IgD-negative memory B cell (primary cell): ENCODE data around the gene VWF. TPM values are rescaled to one million over a fixed set of nuclear protein-coding genes. Genes with fewer than 3 reads are reported as not detected.
"Not testable (repeated sequence)": the region's sequence is repeated elsewhere in the genome, so short reads cannot be mapped to it uniquely, and the experiment has no call there.

Source experiments
- H3K27ac Mint-ChIP-seq, 3 donors: one replicate each; pipeline ENCODE4 v1.8.0; 2020 to 2022; ENCODE audit warnings: mild to moderate bottlenecking in 3 of 3, mixed read lengths in 3 of 3, moderate library complexity in 1 of 3
- H3K27me3 Mint-ChIP-seq: one replicate; pipeline ENCODE4 v1.8.0; 2021; ENCODE audit warnings: mixed read lengths
- H3K36me3 Mint-ChIP-seq: one replicate; pipeline ENCODE4 v1.8.0; 2020; ENCODE audit warnings: mild to moderate bottlenecking, mixed read lengths
- H3K4me1 Mint-ChIP-seq, 3 donors: one replicate each; pipeline ENCODE4 v1.8.0; 2020 to 2022; ENCODE audit warnings: mixed read lengths in 3 of 3, mild to moderate bottlenecking in 1 of 3
- H3K4me3 Mint-ChIP-seq, 4 donors: one replicate each; pipeline ENCODE4 v1.8.0; 2020 to 2022; ENCODE audit warnings: mild to moderate bottlenecking in 4 of 4, mixed read lengths in 4 of 4, moderate library complexity in 3 of 4
- H3K9me3 Mint-ChIP-seq, 3 donors: one replicate each; pipeline ENCODE4 v1.8.0; 2020 to 2021; ENCODE audit warnings: mixed read lengths in 3 of 3, mild to moderate bottlenecking in 1 of 3
- polyA plus RNA-seq: library from polyadenylated mRNA; unstranded; fragments of 300-500 nt; fragmentation: Illumina TruSeq; gene quantifications from one replicate; pipeline ENCODE4 v1.2.3, GENCODE V29; 2021

VWF gene
- polyA plus RNA-seq, 1 donor from 2014 or later: 0.11 TPM

GRCh38 chr12:6157482-6157881 is 33.0 kb upstream of the VWF start:
- Mint-ChIP-seq H3K4me3 (no peak overlapping the region), H3K9me3 (no peaks in the 10 kb centered on the region), H3K27me3 (peaks cover 12% of the 10 kb centered on the region), H3K4me1 (no peaks in the 10 kb centered on the region), H3K27ac (no peak overlapping the region), H3K36me3 (peaks cover 2% of the 10 kb centered on the region)

- Mint-ChIP-seq H3K9me3 (no peaks in the 10 kb centered on the region), H3K4me3 (no peak overlapping the region), H3K27ac (no peak overlapping the region), H3K4me1 (no peaks in the 10 kb centered on the region), H3K36me3 (peaks cover 2% of the 10 kb centered on the region), H3K27me3 (peaks cover 10% of the 10 kb centered on the region)
These were observed 30.4 kb upstream of the VWF start for GRCh38 chr12:6154730-6155459.

GRCh38 chr12:6148722-6149121 is 24.3 kb upstream of the VWF start:
- H3K36me3 Mint-ChIP-seq, H3K27me3 Mint-ChIP-seq, H3K4me1 Mint-ChIP-seq, H3K4me3 Mint-ChIP-seq, H3K9me3 Mint-ChIP-seq, H3K27ac Mint-ChIP-seq: not testable (repeated sequence)

- Mint-ChIP-seq H3K36me3 (no peaks in the 10 kb centered on the region), H3K4me3 (no peak overlapping the region), H3K9me3 (no peaks in the 10 kb centered on the region), H3K27me3 (peaks cover 9% of the 10 kb centered on the region), H3K4me1 (peaks cover 0 to 3% (median 3%) of the 10 kb centered on the region in 3 donors), H3K27ac (no peak overlapping the region)
These were observed 23.6 kb upstream of the VWF start for GRCh38 chr12:6148061-6148460.

DNA sequence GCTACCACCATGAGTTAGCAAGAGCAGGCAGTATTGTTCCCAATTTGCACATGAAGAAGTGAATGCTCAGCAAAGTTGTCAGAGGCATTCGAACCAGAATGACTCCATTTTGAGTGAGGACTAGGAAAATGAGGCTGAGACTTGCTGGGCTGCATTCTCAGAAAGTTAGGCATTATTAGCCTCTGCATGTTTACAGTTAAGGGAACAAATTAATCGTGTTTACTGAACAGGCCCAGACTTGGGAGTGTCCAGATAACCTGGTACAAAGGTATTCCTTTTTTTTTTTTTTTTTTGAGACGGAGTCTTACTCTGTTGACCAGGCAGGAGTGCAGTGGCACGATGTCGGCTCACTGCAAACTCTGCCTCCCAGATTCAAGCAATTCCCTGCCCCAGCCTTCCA is 22.5 kb upstream of the VWF start:
- H3K36me3 Mint-ChIP-seq: peaks cover 1% of the 10 kb centered on the region
- H3K9me3 Mint-ChIP-seq: peaks cover 0 to 2% (median 0%) of the 10 kb centered on the region in 3 donors
- no peak overlapping the region for H3K4me3 Mint-ChIP-seq
- peaks cover 0 to 5% (median 5%) of the 10 kb centered on the region in 3 donors for H3K4me1 Mint-ChIP-seq
- peaks cover 10% of the 10 kb centered on the region for H3K27me3 Mint-ChIP-seq
- no peak overlapping the region for H3K27ac Mint-ChIP-seq

DNA sequence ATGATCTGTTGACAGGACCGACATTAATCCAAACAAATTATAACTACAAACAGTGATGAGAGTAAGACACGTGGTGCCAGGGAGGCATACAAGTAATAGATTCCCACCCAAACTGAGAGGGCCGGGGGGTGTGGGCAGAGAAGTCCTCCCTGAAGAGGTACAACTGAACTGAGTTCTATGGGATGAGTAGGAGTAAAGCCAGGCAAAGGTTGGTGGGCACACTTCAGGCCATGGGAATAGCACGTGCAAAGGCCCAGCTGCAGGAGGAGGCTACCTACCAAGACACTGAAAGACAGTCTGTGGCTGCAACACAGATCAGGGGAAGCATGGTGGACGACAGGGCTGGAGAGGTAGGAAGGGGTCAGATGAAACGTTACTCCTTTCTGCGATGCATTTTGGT is 22.0 kb upstream of the VWF start:
- H3K9me3 Mint-ChIP-seq: peaks cover 0 to 2% (median 0%) of the 10 kb centered on the region in 3 donors
- H3K27ac Mint-ChIP-seq: no peak overlapping the region
- H3K4me1 Mint-ChIP-seq: peaks cover 0 to 8% (median 7%) of the 10 kb centered on the region in 3 donors
- no peak overlapping the region for H3K4me3 Mint-ChIP-seq
- H3K36me3 Mint-ChIP-seq: peaks cover 1% of the 10 kb centered on the region
- H3K27me3 Mint-ChIP-seq: peaks cover 8% of the 10 kb centered on the region

GRCh38 chr12:6145564-6145963 is 21.1 kb upstream of the VWF start:
- Mint-ChIP-seq H3K4me3 (no peak overlapping the region), H3K27ac (no peak overlapping the region), H3K9me3 (peaks cover 0 to 2% (median 0%) of the 10 kb centered on the region in 3 donors), H3K27me3 (peaks cover 7% of the 10 kb centered on the region), H3K36me3 (peaks cover 4% of the 10 kb centered on the region), H3K4me1 (peaks cover 8 to 18% (median 16%) of the 10 kb centered on the region in 3 donors)

DNA sequence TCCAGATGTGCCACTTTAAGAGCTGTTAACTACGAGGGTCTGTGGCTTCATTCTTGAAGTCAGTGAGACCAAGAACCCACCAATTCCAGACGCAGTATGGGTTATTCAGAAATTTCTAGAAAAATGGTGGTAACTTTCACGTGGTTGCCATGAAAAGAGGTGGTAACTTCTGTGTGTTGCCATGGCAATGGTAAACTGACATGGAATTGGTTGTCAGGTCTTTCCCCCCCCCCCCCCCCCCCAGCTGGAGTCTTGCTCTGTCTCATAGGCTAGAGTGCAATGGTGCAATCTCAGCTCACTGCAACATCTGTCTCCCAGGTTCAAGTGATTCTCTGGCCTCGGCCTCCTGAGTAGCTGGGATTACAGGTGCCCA is 18.8 kb upstream of the VWF start:
- peaks cover 6% of the 10 kb centered on the region for H3K27me3 Mint-ChIP-seq
- H3K4me3 Mint-ChIP-seq: no peak overlapping the region
- no peak overlapping the region for H3K27ac Mint-ChIP-seq
- H3K4me1 Mint-ChIP-seq: peaks cover 14 to 23% (median 20%) of the 10 kb centered on the region in 3 donors
- peaks cover 0 to 2% (median 0%) of the 10 kb centered on the region in 3 donors for H3K9me3 Mint-ChIP-seq
- peaks cover 5% of the 10 kb centered on the region for H3K36me3 Mint-ChIP-seq

- not testable (repeated sequence) for H3K36me3 Mint-ChIP-seq, H3K9me3 Mint-ChIP-seq, H3K27ac Mint-ChIP-seq, H3K27me3 Mint-ChIP-seq
- H3K4me3 Mint-ChIP-seq: peak overlapping the region in 1 of 4 donors; percentile 72
- H3K4me1 Mint-ChIP-seq: peaks cover 14 to 23% (median 20%) of the 10 kb centered on the region in 3 donors
These were observed 18.2 kb upstream of the VWF start for GRCh38 chr12:6142368-6143302.

GRCh38 chr12:6141731-6142367 is 17.4 kb upstream of the VWF start:
- H3K36me3 Mint-ChIP-seq, H3K9me3 Mint-ChIP-seq, H3K27me3 Mint-ChIP-seq: not testable (repeated sequence)
- peaks cover 14 to 23% (median 20%) of the 10 kb centered on the region in 3 donors for H3K4me1 Mint-ChIP-seq
- H3K27ac Mint-ChIP-seq: peak overlapping the region in 1 of 3 donors; percentile 23
- H3K4me3 Mint-ChIP-seq: peak overlapping the region in 1 of 4 donors; percentile 65

DNA sequence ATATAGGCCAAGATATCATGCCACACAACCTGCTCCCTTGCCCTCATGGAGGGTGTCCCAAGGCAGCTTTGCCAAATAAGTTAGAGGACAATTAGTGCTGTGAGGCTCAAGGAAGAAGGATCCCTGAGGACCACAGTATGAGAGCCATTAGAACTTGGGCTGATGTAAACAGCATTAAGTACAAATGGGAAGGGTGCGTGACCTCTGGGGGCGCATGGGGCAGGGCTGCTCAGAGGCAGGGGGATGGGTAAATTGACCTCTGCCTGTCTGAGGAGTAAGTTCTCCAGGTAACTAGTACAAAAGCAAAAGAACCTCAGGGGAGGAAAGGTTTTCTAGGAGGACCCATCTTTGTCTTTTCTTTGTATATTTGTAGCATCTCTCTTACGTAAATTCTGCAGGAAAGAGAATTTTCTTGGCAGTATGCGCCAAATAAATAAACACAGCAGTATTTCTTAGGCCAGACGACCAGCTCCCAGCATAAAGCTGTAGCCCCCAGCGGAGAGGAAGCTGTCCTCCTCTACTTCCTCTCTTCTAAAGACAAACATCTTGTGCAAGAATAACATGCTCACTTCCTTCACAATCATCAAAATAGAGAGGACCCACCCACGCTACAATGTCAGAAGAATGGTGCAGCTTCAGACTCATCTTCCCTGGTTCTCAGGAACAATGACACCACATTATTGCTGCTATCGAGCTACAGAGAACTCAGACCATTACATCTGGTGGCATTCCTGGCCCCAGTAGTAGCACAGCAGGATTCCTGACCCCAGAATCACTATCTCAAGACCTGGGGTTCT is 16.4 kb upstream of the VWF start:
- H3K4me1 Mint-ChIP-seq: peaks cover 14 to 23% (median 20%) of the 10 kb centered on the region in 3 donors
- H3K27ac Mint-ChIP-seq: peak overlapping the region in 1 of 3 donors; percentile 64
- H3K4me3 Mint-ChIP-seq: peak overlapping the region in 2 of 4 donors; percentile 68 to 73
- peaks cover 12% of the 10 kb centered on the region for H3K27me3 Mint-ChIP-seq
- peaks cover 0 to 8% (median 7%) of the 10 kb centered on the region in 3 donors for H3K9me3 Mint-ChIP-seq
- H3K36me3 Mint-ChIP-seq: peaks cover 5% of the 10 kb centered on the region

- H3K27me3 Mint-ChIP-seq: peaks cover 8% of the 10 kb centered on the region
- no peak overlapping the region for H3K4me3 Mint-ChIP-seq
- no peaks in the 10 kb centered on the region for H3K36me3 Mint-ChIP-seq
- peaks cover 0 to 8% (median 7%) of the 10 kb centered on the region in 3 donors for H3K9me3 Mint-ChIP-seq
- H3K27ac Mint-ChIP-seq: no peak overlapping the region
- peaks cover under 1 to 5% (median 3%) of the 10 kb centered on the region in 3 donors for H3K4me1 Mint-ChIP-seq
These were observed 10.6 kb upstream of the VWF start for GRCh38 chr12:6135071-6135470.

DNA sequence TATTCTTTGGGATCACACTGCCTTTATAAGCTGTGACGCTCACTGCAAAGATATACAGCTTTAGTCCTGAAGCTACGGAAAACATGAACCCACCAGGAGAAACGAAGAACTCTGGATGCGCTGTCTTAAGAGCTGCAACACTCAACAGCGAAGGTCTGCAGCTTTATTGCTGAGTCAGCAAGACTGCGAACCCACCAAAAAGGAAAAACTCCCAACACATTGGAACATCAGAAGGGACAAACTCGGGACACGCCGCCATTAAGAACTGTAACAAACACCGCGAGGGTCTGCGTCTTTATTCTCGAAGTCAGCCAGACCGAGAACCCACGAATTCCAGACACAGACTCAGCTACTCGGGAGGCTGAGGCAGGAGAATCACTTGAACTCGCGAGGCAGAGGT is 9.2 kb upstream of the VWF start:
- H3K36me3 Mint-ChIP-seq: no peaks in the 10 kb centered on the region
- no peak overlapping the region for H3K27ac Mint-ChIP-seq
- peaks cover 8% of the 10 kb centered on the region for H3K27me3 Mint-ChIP-seq
- peaks cover 0 to 8% (median 7%) of the 10 kb centered on the region in 3 donors for H3K9me3 Mint-ChIP-seq
- no peaks in the 10 kb centered on the region for H3K4me1 Mint-ChIP-seq
- H3K4me3 Mint-ChIP-seq: no peak overlapping the region

DNA sequence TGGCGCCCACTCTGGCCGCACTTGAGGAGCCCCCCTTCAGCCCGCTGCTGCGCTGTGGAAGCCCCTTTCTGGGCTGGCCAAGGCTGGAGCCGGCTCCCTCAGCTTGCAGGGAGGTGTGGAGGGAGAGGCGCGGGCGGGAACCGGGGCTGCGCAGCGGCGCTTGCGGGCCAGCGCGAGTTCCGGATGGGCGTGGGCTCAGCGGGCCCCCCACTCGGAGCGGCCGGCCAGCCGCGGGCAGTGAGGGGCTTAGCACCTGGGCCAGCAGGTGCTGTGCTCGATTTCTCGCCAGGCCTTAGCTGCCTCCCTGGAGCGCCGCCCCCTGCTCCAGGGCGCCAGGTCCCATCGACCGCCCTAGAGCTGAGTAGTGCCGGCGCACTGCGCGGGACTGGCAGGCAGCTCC is 8.0 kb upstream of the VWF start:
- Mint-ChIP-seq H3K27ac (no peak overlapping the region), H3K36me3 (no peaks in the 10 kb centered on the region), H3K9me3 (peaks cover 0 to 8% (median 7%) of the 10 kb centered on the region in 3 donors), H3K4me3 (no peak overlapping the region), H3K4me1 (no peaks in the 10 kb centered on the region), H3K27me3 (peaks cover 10% of the 10 kb centered on the region)
